ENCODE measurements around the gene AP4S1. TPM values are rescaled to one million over a fixed set of nuclear protein-coding genes. Genes with fewer than 3 reads are reported as not detected.

The AP4S1 gene, protein sequence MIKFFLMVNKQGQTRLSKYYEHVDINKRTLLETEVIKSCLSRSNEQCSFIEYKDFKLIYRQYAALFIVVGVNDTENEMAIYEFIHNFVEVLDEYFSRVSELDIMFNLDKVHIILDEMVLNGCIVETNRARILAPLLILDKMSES
- 4.9 and 7.0 TPM in 2 replicates for total RNA-seq

DNA sequence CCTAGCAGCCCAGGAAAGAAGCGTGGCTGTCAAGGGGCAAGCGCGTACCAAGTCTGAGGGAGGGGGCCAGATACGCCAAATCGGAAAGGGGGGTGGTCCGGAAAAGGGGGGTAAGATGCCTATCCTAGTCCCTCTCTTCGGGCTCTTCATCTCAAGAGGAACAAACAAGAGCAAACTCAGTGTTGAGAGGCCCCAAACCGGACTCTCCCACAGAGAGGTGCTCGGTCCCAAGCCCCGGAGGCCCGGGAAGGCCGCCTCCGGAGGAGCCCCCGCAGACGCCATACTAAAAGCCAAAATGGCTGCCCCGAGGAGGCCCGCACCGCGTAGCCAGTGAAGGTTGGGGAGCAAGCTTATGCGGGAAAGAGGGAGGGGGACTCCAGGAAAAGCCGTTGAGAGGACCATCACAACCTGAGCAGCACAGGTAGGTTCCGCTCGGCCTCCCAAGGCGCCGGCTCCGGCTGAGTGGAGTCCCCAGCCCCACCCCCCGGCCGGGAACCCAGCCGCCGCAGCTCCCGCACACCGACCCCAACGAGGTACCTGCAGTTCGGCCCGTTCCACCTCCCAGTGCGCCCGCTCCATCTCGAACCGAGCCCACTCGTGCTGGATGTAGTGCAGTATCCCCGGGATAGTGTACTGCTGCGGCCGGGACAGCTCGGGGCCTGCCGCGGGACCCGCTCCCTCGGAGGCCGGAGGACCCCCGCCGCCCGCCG, at the start of gene AP4S1:
Gene AP4S1, plus strand, starts transcription at position 283 of the 710 bp plus-strand sequence. CDS start 40,548 bp downstream, outside the sequence.

DNA sequence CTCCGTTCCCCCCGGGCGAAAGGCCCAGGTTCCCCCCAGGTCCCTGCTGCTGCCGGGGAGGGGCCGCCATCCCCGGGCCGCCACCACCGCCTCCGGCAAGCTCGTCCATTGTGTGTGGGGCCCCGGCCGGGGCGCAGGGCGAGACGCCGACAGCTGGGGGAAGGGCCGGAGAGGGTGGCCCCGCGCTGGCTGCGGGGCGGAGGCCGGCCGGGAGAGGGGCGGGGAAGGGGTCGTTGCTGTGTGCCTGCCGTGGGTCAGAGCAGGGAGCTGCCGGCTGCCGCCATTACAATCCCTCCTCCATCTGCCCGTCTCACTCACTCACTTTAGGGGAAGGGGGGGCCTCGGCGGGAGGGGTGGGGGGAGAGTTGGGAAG, 614 bp downstream of the AP4S1 start, which contains the start of gene STRN3:
Gene STRN3, minus strand, starts transcription at position 303 of the 373 bp plus-strand sequence. Its CDS starts 194 bp downstream, at position 109.

Small RNA genes within 50 kb of the gene (small RNA-seq; reads per million reads assigned to genes)
- gene MIR624 (ENCODE audit: low replicate concordance): 0.72 reads per million, percentile 31 among the genes with 10 or more reads in this experiment
- gene RNU6-541P (ENCODE audit: low replicate concordance): not detected

Other genes with a start within 250 kb of the AP4S1 start
- 0.22 and 4.0 TPM in 2 replicates for gene COCH, start 151.1 kb upstream of the AP4S1 start, total RNA-seq
- gene STRN3, start 730 bp downstream of the AP4S1 start, total RNA-seq: 47.9 and 64.6 TPM in 2 replicates
- 222 and 231 TPM in 2 replicates for gene HECTD1, start 182.1 kb downstream of the AP4S1 start, total RNA-seq

Measured in placental pericyte (primary cell).